NB4 (cell line): ENCODE results near the gene HBS1L.

Source experiments
- MAX ChIP-seq: IDR thresholded peaks from 2 replicates; pipeline ENCODE4 v1.6.1; 2011; ENCODE audit warnings: low read depth, low read length
- TF ChIP-seq, protein P1 (sequence below): IDR thresholded peaks from one replicate; pipeline ENCODE4 v1.5.1; 2012; ENCODE audit warnings: low read depth, low read length

DNA sequence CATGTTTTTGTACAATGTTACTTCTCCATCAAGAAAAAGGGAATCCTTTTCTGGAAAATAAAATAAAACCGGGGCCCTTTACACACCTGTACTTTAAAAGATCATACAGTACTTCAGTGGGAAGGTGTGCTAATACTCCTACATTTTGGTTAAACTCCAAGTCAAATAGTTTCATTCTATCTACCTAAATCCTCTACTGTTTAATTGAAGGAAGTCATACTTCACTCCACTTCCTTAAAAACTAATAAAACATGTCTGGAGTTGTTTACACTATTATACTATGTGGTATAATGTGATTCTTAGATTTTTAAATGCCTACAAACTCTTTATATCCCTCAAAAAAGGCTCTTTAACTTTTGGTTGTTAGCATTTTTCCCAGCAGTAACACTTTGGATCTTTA lies 18.6 kb upstream of the HBS1L start:
- TF ChIP-seq, protein P1, sequence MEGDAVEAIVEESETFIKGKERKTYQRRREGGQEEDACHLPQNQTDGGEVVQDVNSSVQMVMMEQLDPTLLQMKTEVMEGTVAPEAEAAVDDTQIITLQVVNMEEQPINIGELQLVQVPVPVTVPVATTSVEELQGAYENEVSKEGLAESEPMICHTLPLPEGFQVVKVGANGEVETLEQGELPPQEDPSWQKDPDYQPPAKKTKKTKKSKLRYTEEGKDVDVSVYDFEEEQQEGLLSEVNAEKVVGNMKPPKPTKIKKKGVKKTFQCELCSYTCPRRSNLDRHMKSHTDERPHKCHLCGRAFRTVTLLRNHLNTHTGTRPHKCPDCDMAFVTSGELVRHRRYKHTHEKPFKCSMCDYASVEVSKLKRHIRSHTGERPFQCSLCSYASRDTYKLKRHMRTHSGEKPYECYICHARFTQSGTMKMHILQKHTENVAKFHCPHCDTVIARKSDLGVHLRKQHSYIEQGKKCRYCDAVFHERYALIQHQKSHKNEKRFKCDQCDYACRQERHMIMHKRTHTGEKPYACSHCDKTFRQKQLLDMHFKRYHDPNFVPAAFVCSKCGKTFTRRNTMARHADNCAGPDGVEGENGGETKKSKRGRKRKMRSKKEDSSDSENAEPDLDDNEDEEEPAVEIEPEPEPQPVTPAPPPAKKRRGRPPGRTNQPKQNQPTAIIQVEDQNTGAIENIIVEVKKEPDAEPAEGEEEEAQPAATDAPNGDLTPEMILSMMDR, result no peak
- no peak for TF ChIP-seq MAX
